SK-N-MC (cell line): ENCODE results near the gene ITIH4.

Experiments used
- DNase-seq: peaks from one replicate; pipeline ENCODE4 v3.0.0-alpha.2; 2011; ENCODE audit warnings: low read depth, low spot score
- H3K27ac ChIP-seq: fragments of 200-600 bp; sonication (generic); 2 replicates; pipeline ENCODE4 v1.5.1; 2016; ENCODE audit warnings: mixed run types
- H3K36me3 ChIP-seq: fragments of 200-600 bp; sonication (generic); 2 replicates; pipeline ENCODE4 v1.6.1; 2017; ENCODE audit warnings: antibody characterized with exemption, low read length, mixed read lengths; ENCODE audit not compliant: insufficient read depth
- H3K4me3 ChIP-seq: fragments of 200-600 bp; sonication (generic); 2 replicates; pipeline ENCODE4 v1.5.1; 2016
- H3K9ac ChIP-seq: fragments of 200-600 bp; sonication (generic); 2 replicates; pipeline ENCODE4 v1.8.0; 2017; ENCODE audit warnings: mixed run types, mixed read lengths; ENCODE audit not compliant: insufficient read length
- H3K9me3 ChIP-seq: fragments of 200-600 bp; sonication (generic); 2 replicates; pipeline ENCODE4 v1.6.1; 2017; ENCODE audit warnings: low read depth, mild to moderate bottlenecking, antibody characterized with exemption, low read length, moderate library complexity, mixed read lengths
- EZH2 ChIP-seq: fragments of 200-600 bp; sonication (generic); IDR thresholded peaks from one replicate; pipeline ENCODE4 v1.6.1; 2017; ENCODE audit warnings: antibody characterized with exemption
- FOXP2 ChIP-seq: optimal IDR thresholded peaks from 2 replicates; pipeline ENCODE3; 2011; ENCODE audit warnings: mild to moderate bottlenecking, moderate library complexity; ENCODE audit not compliant: insufficient read depth; ENCODE audit errors: extremely low read length, control extremely low read depth
- POLR2AphosphoS5 ChIP-seq: IDR thresholded peaks from 2 replicates; pipeline ENCODE4 v1.6.1; 2012; ENCODE audit warnings: mild to moderate bottlenecking, low read depth, low read length, borderline replicate concordance

Gene ITIH4

DNA sequence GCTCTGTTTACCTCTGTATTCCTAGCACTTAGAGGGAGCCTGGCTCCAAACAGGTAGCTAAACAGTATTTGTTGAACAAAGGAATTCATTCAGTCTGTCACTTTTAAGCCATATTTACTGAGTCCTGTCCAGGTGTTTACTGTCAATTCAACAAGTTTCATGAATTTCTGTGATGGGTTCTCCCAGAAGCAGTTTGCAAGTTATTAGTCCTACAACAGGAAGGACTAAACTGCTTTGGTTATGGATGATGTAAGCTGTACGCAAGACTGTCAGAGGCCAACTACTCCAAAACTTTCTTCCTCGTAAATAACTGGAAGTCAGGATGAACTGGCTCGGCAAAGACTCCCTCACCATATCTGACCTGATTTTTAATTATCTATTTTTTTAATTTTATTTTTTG lies 41.8 kb upstream of the ITIH4 start:
- peak overlapping the region; percentile 7 for H3K9ac ChIP-seq
- H3K9me3 ChIP-seq = no peaks in the 10 kb centered on the region
- peak overlapping the region; percentile 60; the same call in 1 of the 2 replicates for H3K27ac ChIP-seq
- TF ChIP-seq FOXP2 (no peak), POLR2AphosphoS5 (no peak), EZH2 (no peak)
- no peak for DNase-seq
- H3K4me3 ChIP-seq = no peak overlapping the region
- no peaks in the 10 kb centered on the region for H3K36me3 ChIP-seq

- Histone ChIP-seq H3K4me3 (no peak overlapping the region), H3K27ac (peak overlapping the region; percentile 60; the same call in 1 of the 2 replicates), H3K36me3 (no peaks in the 10 kb centered on the region), H3K9me3 (no peaks in the 10 kb centered on the region), H3K9ac (peak overlapping the region; percentile 7)
- TF ChIP-seq EZH2 (no peak), POLR2AphosphoS5 (no peak), FOXP2 (no peak)
- no peak for DNase-seq
These were observed 41.3 kb upstream of the ITIH4 start for GRCh38 chr3:52871761-52872160.

DNA sequence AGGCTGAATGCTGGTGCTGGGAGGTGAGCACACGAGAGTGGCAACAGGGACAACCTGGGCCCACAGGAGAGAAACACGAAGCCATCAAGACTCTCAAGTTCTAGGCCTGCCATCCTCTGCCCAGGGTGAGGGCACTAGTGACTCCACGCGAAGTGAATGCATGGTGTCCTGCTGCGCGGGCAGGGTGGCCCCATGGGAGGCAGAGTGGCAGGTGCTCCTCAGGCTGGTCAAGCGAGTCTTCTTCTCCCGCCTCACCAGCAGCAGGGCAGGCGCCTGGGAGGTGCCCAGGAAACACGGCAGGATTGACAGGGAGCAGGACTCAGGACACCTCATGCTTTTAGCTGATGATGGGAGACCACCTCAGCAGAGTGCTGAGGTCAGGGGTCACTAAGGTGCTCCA lies 40.0 kb upstream of the ITIH4 start:
- Histone ChIP-seq H3K9ac (no peak overlapping the region), H3K9me3 (no peaks in the 10 kb centered on the region), H3K27ac (no peak overlapping the region), H3K4me3 (no peak overlapping the region), H3K36me3 (no peaks in the 10 kb centered on the region)
- TF ChIP-seq FOXP2 (no peak), EZH2 (no peak), POLR2AphosphoS5 (no peak)
- DNase-seq = no peak

DNA sequence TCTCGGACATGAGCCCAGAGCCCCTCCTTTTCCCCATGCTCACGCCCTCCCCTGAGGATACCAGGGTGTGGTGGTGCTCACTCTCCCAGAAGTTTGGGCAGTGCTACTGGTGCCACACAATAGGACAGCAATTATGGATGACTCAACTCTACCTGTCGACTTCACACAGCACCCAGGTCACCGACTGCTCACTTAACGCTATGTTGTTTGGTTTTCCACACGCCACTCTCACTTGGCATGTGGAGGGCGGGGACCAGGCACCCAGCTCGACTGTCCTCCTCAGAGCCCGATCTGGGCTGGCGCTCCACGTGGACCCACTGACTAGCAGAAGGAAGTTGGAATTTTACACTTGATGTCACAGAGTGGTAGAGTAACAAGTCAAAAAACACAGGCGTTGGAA lies 36.0 kb upstream of the ITIH4 start:
- Histone ChIP-seq H3K27ac (no peak overlapping the region), H3K4me3 (no peak overlapping the region), H3K9me3 (no peaks in the 10 kb centered on the region), H3K9ac (no peak overlapping the region), H3K36me3 (no peaks in the 10 kb centered on the region)
- no peak for DNase-seq
- TF ChIP-seq POLR2AphosphoS5 (no peak), FOXP2 (no peak), EZH2 (no peak)

DNA sequence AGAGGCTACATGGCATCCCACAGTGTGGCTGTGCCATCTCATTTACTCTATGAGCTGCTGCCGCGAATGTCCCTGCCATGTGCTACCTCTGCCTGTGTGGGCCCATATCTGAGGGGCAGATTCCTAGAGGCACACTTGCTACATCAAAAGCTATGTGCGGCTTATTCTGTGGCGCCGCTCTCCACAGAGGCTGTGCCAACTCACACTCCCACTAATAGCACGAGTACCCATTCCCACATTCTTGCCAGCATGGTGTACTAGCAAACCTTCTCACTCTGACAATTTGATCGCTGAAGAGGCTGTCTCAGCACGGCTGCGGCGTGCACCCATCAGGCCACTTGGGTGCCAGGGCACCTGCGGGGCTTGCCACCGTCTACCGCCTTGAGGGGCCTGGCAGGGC lies 35.5 kb upstream of the ITIH4 start:
- Histone ChIP-seq H3K4me3 (no peak overlapping the region), H3K9me3 (no peaks in the 10 kb centered on the region), H3K27ac (no peak overlapping the region), H3K9ac (no peak overlapping the region), H3K36me3 (no peaks in the 10 kb centered on the region)
- DNase-seq = no peak
- TF ChIP-seq POLR2AphosphoS5 = no peak
- TF ChIP-seq EZH2 = no peak
- TF ChIP-seq FOXP2 = no peak

GRCh38 chr3:52860424-52860768 lies 29.9 kb upstream of the ITIH4 start:
- H3K4me3 ChIP-seq = no peak overlapping the region
- H3K9me3 ChIP-seq = no peaks in the 10 kb centered on the region
- no peak overlapping the region for H3K9ac ChIP-seq
- H3K36me3 ChIP-seq = no peaks in the 10 kb centered on the region
- no peak overlapping the region for H3K27ac ChIP-seq
- DNase-seq = no peak
- TF ChIP-seq EZH2 (no peak), FOXP2 (no peak), POLR2AphosphoS5 (no peak)

- H3K27ac ChIP-seq = no peak overlapping the region
- H3K36me3 ChIP-seq = no peaks in the 10 kb centered on the region
- no peak for DNase-seq
- no peaks in the 10 kb centered on the region for H3K9me3 ChIP-seq
- no peak overlapping the region for H3K4me3 ChIP-seq
- TF ChIP-seq POLR2AphosphoS5 = no peak
- TF ChIP-seq FOXP2 = no peak
- TF ChIP-seq EZH2 = no peak
- H3K9ac ChIP-seq = no peak overlapping the region
These were observed 29.4 kb upstream of the ITIH4 start for GRCh38 chr3:52859686-52860423.

GRCh38 chr3:52857864-52858263 lies 27.4 kb upstream of the ITIH4 start:
- H3K4me3 ChIP-seq = no peak overlapping the region
- H3K9ac ChIP-seq = no peak overlapping the region
- DNase-seq = no peak
- H3K27ac ChIP-seq = no peak overlapping the region
- H3K9me3 ChIP-seq = no peaks in the 10 kb centered on the region
- TF ChIP-seq EZH2 = no peak
- TF ChIP-seq FOXP2 = no peak
- no peaks in the 10 kb centered on the region for H3K36me3 ChIP-seq

DNA sequence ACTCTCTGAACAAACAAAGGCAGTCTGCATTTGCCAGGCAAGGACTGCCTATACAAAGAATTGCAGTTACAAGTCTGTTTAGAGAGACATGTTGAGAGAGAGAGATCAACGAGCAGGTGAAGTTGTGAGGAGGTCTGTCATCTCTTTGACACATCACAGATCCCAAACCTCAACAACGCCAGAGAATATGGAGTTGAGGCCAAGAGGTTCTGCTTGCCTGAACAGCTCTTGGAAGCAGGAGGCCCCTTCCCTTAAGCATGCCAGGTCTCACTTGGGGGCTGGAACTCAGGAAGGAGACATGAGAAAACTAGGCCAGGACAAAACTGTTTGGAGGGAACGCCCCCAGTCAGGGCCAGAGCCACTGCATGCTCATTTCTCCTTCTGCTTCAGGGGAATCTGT lies 26.7 kb upstream of the ITIH4 start:
- Histone ChIP-seq H3K9me3 (no peaks in the 10 kb centered on the region), H3K4me3 (no peak overlapping the region), H3K27ac (no peak overlapping the region), H3K9ac (no peak overlapping the region), H3K36me3 (no peaks in the 10 kb centered on the region)
- no peak for DNase-seq
- no peak for TF ChIP-seq FOXP2
- no peak for TF ChIP-seq POLR2AphosphoS5
- TF ChIP-seq EZH2 = no peak
